PC-3 (cell line): ENCODE data around the gene MAP3K20. TPM values are rescaled to one million over a fixed set of nuclear protein-coding genes. Genes with fewer than 3 reads are reported as not detected.

Experiments used
- ATAC-seq: fragments of 200-7000 bp; cut with Tn5 transposase; 2 replicates; pipeline ENCODE4 v1.9.1; 2020; ENCODE audit warnings: mild to moderate bottlenecking, moderate library complexity
- BruUV-seq: library from RNA; stranded (reverse); fragments of 400-500 nt; replicated peaks from 2 replicates; lab custom pipeline; 2021; lab: Mats Ljungman, UMichigan
- CTCF ChIA-PET: fragments of 300-600 bp; sonication (Branson Sonifier 250); formaldehyde crosslinking; loops from one replicate; lab custom pipeline; 2022; ENCODE audit warnings: antibody characterized with exemption; lab: Charles Lee
- POLR2A ChIA-PET: fragments of 300-600 bp; sonication (Branson Sonifier 250); formaldehyde crosslinking; loops from one replicate; lab custom pipeline; 2022; ENCODE audit warnings: antibody characterized with exemption; ENCODE audit not compliant: unreplicated experiment; lab: Charles Lee
- DNase-seq: peaks from one replicate; pipeline ENCODE4 v3.0.0-alpha.2; 2015
- H2AFZ ChIP-seq: fragments of 300-600 bp; sonication (generic); 2 replicates; pipeline ENCODE4 v1.6.0; 2016; ENCODE audit warnings: antibody characterized with exemption, low read length
- H3F3A ChIP-seq: fragments of 300-600 bp; sonication (generic); one replicate; pipeline ENCODE4 v1.6.0; 2017; ENCODE audit warnings: antibody characterized with exemption, low read length, control low read depth, mild to moderate bottlenecking; ENCODE audit not compliant: unreplicated experiment
- H3K27ac ChIP-seq: fragments of 300-600 bp; sonication (generic); 2 replicates; pipeline ENCODE4 v1.5.1; 2016; ENCODE audit warnings: mild to moderate bottlenecking, low read length
- H3K27me3 ChIP-seq: fragments of 300-600 bp; sonication (generic); 2 replicates; pipeline ENCODE4 v1.6.1; 2016; ENCODE audit warnings: low read length, mixed read lengths
- H3K36me3 ChIP-seq: fragments of 300-600 bp; sonication (generic); 2 replicates; pipeline ENCODE4 v1.6.1; 2016; ENCODE audit warnings: low read depth, mixed run types, low read length, mixed read lengths
- H3K4me1 ChIP-seq: fragments of 300-600 bp; sonication (generic); 2 replicates; pipeline ENCODE4 v1.5.1; 2016; ENCODE audit warnings: low read length; ENCODE audit not compliant: insufficient read depth
- H3K4me2 ChIP-seq: fragments of 300-600 bp; sonication (generic); 2 replicates; pipeline ENCODE4 v1.6.0; 2016; ENCODE audit warnings: low read length
- H3K4me3 ChIP-seq: fragments of 300-600 bp; sonication (generic); 2 replicates; pipeline ENCODE4 v1.5.1; 2016; ENCODE audit warnings: mild to moderate bottlenecking, low read length, mixed read lengths
- H3K79me2 ChIP-seq: fragments of 300-600 bp; sonication (generic); 2 replicates; pipeline ENCODE4 v1.6.1; 2017; ENCODE audit warnings: low read length, mixed read lengths
- H3K9ac ChIP-seq: fragments of 300-600 bp; sonication (generic); 2 replicates; pipeline ENCODE4 v1.6.0; 2016; ENCODE audit warnings: mild to moderate bottlenecking, low read length
- H3K9me2 ChIP-seq: fragments of 300-600 bp; sonication (generic); replicated peaks from 2 replicates; pipeline ENCODE4 v1.6.1; 2016; ENCODE audit warnings: mixed run types, low read length, mixed read lengths
- H3K9me3 ChIP-seq: fragments of 300-600 bp; sonication (generic); 2 replicates; pipeline ENCODE4 v1.6.1; 2016; ENCODE audit warnings: low read length, mixed read lengths
- H4K20me1 ChIP-seq: fragments of 300-600 bp; sonication (generic); 2 replicates; pipeline ENCODE4 v1.6.1; 2016; ENCODE audit warnings: low read length, mixed read lengths
- CTCF ChIP-seq: fragments of 300-600 bp; sonication (generic); conservative IDR thresholded peaks from 2 replicates; pipeline ENCODE4 v1.5.1; 2017; ENCODE audit warnings: antibody characterized with exemption, low read depth, mild to moderate bottlenecking, low read length
- EZH2 ChIP-seq: fragments of 300-600 bp; sonication (generic); IDR thresholded peaks from one replicate; pipeline ENCODE4 v1.6.1; 2017; ENCODE audit warnings: antibody characterized with exemption, mild to moderate bottlenecking, low read length; ENCODE audit not compliant: unreplicated experiment
- EZH2phosphoT487 ChIP-seq: fragments of 300-600 bp; sonication (generic); IDR thresholded peaks from 2 replicates; pipeline ENCODE4 v1.6.1; 2018; ENCODE audit warnings: mild to moderate bottlenecking, antibody characterized with exemption, low read length, borderline replicate concordance
- intact Hi-C: fragments of 100-400 bp; cut with micrococcal nuclease; formaldehyde crosslinking; loops from 2 replicates; pipeline ENCODE4 v1.9.0; 2023
- total RNA-seq: library from RNA; depleted of rRNA; stranded (reverse); fragments of >200 nt; gene quantifications from 2 replicates; pipeline ENCODE4 v1.2.3, GENCODE V29; 2014

The MAP3K20 gene
- total RNA-seq, 1 experiment from 2014 or later: 29.8 TPM

GRCh38 chr2:173249661-173250641 lies 174.3 kb downstream of the MAP3K20 start:
- Histone ChIP-seq H3K4me1 (no peaks in the 10 kb centered on the region), H3K36me3 (no peaks in the 10 kb centered on the region), H3K9ac (no peak overlapping the region), H3K79me2 (no peaks in the 10 kb centered on the region), H3K27me3 (no peaks in the 10 kb centered on the region), H3K4me3 (no peak overlapping the region), H3K27ac (no peak overlapping the region), H3K9me3 (no peaks in the 10 kb centered on the region), H3K9me2 (no peaks in the 10 kb centered on the region), H3K4me2 (no peak overlapping the region), H3F3A (no peaks in the 10 kb centered on the region), H4K20me1 (no peaks in the 10 kb centered on the region), H2AFZ (no peak overlapping the region)
- DNase-seq (no peak), ATAC-seq (peak; percentile 76)
- TF ChIP-seq EZH2 (no peak), EZH2phosphoT487 (no peak), CTCF (no peak)
- intact Hi-C loops: no loop called here
- BruUV-seq: no TSS peak
- ChIA-PET POLR2A (no interaction called here), CTCF (interaction anchor here (0.7 kb wide), 1 partner anchor 370 kb away, joined by 3 read pairs; no protein-coding TSS in a partner anchor)

GRCh38 chr2:173251225-173251624 lies 175.6 kb downstream of the MAP3K20 start:
- Histone ChIP-seq H3K9me3 (no peaks in the 10 kb centered on the region), H3K9me2 (no peaks in the 10 kb centered on the region), H3K4me2 (no peak overlapping the region), H3K27ac (no peak overlapping the region), H4K20me1 (no peaks in the 10 kb centered on the region), H3K4me3 (no peak overlapping the region), H3K4me1 (no peaks in the 10 kb centered on the region), H3K27me3 (no peaks in the 10 kb centered on the region), H3F3A (no peaks in the 10 kb centered on the region), H3K79me2 (no peaks in the 10 kb centered on the region), H3K9ac (no peak overlapping the region), H3K36me3 (no peaks in the 10 kb centered on the region), H2AFZ (no peak overlapping the region)
- TF ChIP-seq EZH2 (no peak), EZH2phosphoT487 (no peak), CTCF (no peak)
- BruUV-seq: no TSS peak
- intact Hi-C loops: no loop called here
- DNase-seq (no peak), ATAC-seq (no peak)
- POLR2A ChIA-PET: no interaction called here
- CTCF ChIA-PET: no interaction called here

GRCh38 chr2:173252581-173252980 lies 176.9 kb downstream of the MAP3K20 start:
- Histone ChIP-seq H3K4me3 (no peak overlapping the region), H3F3A (no peaks in the 10 kb centered on the region), H4K20me1 (no peaks in the 10 kb centered on the region), H3K9me2 (no peaks in the 10 kb centered on the region), H3K9ac (no peak overlapping the region), H3K4me2 (no peak overlapping the region), H3K9me3 (no peaks in the 10 kb centered on the region), H3K27me3 (no peaks in the 10 kb centered on the region), H3K27ac (no peak overlapping the region), H2AFZ (no peak overlapping the region), H3K4me1 (no peaks in the 10 kb centered on the region), H3K79me2 (no peaks in the 10 kb centered on the region), H3K36me3 (no peaks in the 10 kb centered on the region)
- no TSS peak for BruUV-seq
- no peak for ATAC-seq
- intact Hi-C loops: no loop called here
- POLR2A ChIA-PET: no interaction called here
- DNase-seq: no peak
- CTCF ChIA-PET: no interaction called here
- no peak for TF ChIP-seq EZH2phosphoT487
- no peak for TF ChIP-seq EZH2
- no peak for TF ChIP-seq CTCF
